T-helper 2 cell treated with Interferon-gamma antibody and Interleukin-4, amounts not matched to agents 100 ng/mL and 5 ng/mL, for 36 hours (primary cell): ENCODE measurements around the gene KCNK1. TPM values are rescaled to one million over a fixed set of nuclear protein-coding genes. Genes with fewer than 3 reads are reported as not detected.
"Not testable (repeated sequence)": the region's sequence is repeated elsewhere in the genome, so short reads cannot be mapped to it uniquely, and the experiment has no call there.

Experiments used
- intact Hi-C: fragments of 100-400 bp; cut with micrococcal nuclease; formaldehyde crosslinking; loops from one replicate; pipeline ENCODE4 v1.15.1; 2023
- total RNA-seq: library from RNA; stranded (reverse); gene quantifications from 2 replicates; pipeline ENCODE4 v1.2.3, GENCODE V29; 2022

Gene KCNK1
- total RNA-seq, 1 donor from 2014 or later, result 6.8 TPM

DNA sequence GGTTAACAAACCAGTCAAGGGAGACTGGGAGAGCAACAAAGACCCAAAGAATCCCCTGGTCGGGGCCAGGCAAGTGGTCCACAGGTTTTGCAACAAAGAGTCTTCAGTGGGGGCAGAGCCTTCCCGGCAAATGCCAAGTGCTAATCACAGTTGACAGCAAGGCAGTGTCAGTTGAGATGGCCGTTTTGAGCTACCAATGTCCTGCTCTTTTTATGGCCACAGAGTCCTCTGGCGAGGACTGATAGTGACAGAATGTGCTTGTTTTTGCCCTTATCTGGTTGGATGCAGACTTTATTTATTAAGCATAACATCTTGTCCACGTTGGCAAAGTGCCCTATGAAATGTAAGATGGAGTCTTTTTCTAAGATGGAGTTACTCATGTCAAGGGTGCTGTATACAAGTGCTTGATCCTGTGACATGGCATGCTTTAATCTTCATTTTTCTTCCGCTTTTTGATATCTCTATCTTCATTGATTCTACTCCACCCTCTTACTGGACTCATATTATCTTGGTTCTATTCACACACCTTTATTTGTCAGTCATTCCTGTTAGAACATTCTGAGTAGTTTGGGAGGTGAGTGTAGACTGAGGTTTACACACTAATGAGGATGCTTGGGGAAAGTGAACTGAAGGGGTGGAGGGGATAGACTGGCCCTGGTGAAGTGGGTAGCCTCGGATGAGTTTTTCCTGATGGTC lies 51.8 kb downstream of the KCNK1 start:
- intact Hi-C loops, result loop anchor here (5.0 kb wide), 1 partner anchor 68 kb away; no protein-coding TSS in a partner anchor

DNA sequence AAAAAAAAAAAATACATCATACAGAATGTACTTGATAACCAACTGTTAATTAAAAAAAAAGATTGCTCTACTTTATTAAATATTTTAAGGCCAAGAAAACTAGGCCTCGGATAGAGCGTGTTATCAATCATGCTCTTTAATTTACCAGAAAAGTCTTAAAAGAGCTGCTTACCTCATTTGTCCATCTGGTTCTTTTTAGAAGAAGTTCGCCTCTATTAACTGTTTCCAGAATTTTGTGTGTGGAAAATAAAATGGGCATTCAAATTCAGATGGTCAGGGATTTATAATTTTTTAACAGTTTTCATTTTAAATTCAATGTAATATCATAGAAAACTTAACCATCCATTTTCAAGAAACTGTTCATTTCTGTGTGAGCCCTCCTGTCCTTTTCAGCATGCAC lies 53.8 kb downstream of the KCNK1 start:
- intact Hi-C loops, result loop anchor here (5.0 kb wide), 1 partner anchor 70 kb away; no protein-coding TSS in a partner anchor

DNA sequence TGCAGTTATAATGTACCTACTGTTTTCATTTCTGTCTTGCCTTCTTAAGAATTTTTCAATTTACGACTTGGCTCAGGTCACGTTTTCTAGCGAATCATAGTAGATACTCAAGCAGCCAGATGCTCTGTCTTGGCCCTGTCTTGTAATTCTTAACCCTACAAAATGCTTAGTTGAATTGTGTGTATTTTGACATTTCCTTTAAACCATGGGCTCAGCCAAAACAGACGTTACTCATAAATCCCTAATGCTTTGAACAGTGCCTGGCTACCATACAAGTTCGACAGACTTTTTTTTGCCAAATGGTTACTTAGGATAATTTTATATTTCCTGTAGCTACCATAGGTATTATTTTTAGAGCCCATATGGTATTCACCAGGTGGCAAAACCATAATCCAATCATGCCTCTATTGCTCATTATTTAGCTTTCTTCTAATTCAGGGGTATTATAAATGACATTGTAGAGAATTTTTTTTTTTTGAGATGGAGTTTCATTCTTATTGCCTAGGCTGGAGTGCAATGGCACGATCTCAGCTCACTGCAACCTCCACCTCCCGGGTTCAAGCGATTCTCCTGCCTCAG lies 54.3 kb downstream of the KCNK1 start:
- intact Hi-C loops, result loop anchor here (5.0 kb wide), 1 partner anchor 71 kb away; no protein-coding TSS in a partner anchor

DNA sequence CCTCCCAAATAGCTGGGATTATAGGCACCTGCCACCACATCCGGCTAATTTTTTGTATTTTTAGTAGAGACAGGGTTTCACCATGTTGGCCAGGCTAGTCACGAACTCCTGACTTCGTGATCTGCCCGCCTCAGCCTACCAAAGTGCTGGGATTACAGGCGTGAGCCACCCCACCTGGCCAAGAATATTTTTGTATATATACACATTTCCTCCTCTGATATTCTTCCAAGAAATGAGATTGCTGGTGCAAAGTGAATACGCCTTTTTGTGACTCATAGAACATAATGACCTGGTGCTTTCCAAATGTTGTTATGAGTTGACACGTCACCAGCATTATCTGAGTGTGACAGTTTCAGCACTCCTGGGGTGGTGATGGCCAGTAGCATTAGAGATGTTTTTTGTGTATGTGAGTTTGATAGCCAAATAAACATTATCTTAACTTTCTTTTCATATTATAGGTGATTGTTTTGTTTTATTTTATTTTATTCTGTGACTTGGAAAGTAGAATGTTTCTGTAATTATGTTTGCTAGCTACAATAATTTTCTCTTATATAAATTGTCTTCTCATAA lies 54.9 kb downstream of the KCNK1 start:
- intact Hi-C loops, result loop anchor here (5.0 kb wide), 1 partner anchor 72 kb away; no protein-coding TSS in a partner anchor

DNA sequence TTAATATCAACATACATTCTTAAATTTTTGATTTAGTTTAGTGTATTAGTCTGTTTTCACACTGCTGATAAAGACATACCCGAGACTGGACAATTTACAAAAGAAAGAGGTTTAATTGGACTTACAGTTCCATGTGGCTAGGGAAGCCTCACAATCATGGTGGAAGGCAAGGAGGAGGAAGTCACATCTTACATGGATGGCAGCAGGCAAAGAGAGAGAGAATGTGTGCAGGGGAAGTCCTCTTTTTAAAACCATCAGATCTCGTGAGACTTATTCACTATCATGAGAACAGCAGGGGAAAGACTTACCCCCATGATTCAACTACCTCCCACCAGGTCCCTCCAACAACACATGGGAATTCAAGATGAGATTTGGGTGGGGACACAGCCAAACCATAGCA lies 56.5 kb downstream of the KCNK1 start:
- intact Hi-C loops, result not testable (repeated sequence)

DNA sequence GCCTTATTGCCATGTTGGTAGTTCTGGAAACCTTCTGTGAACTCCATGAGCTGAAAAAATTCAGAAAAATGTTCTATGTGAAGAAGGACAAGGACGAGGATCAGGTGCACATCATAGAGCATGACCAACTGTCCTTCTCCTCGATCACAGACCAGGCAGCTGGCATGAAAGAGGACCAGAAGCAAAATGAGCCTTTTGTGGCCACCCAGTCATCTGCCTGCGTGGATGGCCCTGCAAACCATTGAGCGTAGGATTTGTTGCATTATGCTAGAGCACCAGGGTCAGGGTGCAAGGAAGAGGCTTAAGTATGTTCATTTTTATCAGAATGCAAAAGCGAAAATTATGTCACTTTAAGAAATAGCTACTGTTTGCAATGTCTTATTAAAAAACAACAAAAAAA lies 57.4 kb downstream of the KCNK1 start:
- intact Hi-C loops, result no loop called here

DNA sequence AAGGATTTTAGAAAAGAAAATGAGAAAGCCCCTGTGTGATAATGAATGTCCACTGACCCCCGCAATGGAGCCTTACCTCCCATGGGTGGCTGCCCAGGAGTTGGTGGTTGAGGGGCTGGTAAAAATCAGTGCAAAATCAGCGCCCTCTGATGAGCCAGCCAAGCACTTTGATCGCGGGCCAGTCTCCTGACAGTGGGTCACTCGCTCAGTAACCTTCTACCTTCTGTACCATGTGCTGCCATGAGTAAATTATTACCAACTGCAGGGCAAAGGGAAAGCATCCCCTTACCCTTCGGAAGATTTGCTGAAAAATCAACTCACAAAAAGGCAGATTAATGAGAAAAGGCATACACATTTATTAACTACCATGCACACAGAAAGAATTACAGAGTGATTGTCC lies 58.8 kb downstream of the KCNK1 start:
- intact Hi-C loops, result no loop called here

DNA sequence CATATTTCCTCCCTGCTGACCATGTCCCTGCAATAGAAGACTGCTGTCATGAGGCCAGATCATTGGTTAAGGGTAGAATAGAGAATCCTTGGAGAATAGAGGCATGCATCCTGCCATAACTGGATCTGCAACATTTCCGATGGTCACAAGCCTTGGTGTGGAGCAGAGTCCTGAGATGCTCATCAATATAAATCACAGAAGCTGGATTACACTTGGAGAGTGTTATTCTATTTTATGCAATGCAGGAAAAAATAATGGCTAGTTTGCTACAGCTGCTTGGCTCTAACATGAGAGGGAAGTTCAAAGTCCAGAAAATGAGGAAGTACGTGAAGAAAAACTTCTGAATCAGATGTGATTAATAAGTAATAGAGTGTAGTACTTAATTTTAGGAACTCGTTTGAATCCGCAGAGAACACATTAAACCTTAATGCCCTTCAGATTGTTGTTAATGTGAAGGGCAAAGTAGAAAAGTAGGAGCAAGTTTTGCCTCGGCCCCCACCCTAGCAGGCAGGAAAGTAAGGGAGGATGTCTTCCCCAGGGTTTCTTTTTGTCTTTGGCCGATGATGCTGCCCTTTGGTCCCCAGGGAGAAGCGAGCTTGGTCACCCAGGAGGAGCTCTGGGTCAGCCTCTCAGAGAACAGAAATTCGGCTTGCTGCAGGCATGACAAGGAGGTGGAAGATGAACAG lies 59.5 kb downstream of the KCNK1 start:
- intact Hi-C loops, result no loop called here

DNA sequence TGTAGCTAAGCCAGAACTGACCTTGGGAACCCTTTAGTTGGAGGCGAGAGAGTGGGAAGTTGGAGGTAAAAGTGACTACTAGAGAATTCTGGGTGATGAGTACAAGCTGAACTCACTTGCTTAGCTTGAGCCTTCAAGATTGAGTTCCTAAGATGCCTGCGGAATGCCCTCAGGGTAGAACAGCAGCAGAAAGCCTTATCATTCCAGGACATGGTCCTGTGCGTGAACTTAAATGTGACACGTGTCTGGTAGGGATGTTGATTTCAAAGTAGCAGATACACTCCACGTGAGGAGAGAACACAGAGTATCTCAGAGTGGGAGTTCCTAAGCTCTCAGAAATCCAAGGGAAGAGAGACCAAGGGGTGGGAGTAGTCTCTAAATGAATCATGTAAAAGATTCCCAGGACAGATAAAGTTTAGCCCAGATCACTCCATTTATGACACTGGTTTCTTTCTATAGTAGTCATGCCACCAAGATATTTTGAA lies 60.1 kb downstream of the KCNK1 start:
- intact Hi-C loops, result no loop called here

DNA sequence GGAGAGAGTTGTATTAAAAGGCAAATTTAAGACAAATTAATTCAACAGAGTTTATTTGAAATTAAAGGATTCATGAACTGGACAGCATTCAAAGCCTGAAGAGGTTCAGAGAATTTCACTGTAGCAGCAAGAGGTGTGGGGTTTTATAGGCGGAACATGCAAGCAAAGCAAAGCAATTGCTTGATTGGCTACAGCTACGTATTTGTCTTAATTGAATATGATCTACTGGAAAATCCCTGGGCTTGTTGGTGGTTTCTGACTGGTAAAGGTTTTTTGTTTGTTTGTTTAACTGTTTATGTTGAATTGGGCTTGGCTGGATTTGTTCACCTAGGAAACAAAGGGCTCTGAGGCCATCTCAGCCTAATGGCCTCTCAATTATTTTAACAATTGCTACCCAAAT lies 61.5 kb downstream of the KCNK1 start:
- intact Hi-C loops, result no loop called here

DNA sequence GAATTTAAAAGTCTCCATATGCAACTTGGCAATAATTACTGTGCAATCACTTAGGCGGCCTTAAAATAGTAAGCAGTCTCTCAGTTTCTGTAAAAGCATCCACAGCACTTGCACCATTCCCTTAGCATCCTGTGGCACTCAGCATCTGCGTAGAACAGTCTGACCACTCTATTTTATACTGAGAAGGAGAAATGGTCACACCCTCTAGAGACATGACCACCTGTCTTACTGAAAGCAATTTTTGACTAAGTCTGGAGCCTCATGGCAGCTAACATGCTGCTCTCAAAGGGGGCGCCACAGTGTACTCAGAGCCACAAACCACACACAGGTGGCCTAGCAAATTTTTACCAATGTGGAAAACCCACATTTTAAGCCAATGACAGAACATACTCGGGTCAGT lies 62.0 kb downstream of the KCNK1 start:
- intact Hi-C loops, result no loop called here

DNA sequence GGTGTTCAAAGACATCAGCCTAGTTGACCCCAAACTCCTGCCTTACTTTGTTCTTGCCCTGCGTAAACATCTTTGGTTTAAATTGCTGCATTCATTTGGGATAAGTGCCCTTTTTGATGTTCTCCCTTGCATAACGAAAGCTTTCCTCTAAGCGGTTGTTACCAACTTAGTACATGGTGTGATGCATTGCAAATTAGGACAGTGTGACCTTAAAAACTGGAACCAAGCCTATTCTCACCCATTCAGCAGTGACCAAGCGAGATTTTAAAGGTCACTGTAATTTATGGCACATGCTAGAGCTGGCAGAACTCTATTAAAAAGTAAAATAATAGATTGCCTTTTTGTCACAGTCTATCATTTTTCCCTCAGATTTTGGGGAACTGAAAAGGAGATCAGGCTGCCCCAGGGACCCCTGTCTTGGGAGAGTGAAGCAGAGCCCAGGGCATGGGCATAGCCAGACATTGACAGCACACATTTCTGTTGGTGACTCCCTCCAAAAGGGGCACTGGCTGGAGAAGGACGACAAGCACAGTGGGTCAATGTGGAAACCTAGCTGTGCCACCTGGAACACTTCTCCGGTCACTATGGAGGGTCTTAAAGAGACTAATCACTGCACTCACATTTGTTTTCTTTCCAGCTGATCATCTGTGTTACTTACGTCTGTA lies 63.9 kb downstream of the KCNK1 start:
- intact Hi-C loops, result no loop called here

DNA sequence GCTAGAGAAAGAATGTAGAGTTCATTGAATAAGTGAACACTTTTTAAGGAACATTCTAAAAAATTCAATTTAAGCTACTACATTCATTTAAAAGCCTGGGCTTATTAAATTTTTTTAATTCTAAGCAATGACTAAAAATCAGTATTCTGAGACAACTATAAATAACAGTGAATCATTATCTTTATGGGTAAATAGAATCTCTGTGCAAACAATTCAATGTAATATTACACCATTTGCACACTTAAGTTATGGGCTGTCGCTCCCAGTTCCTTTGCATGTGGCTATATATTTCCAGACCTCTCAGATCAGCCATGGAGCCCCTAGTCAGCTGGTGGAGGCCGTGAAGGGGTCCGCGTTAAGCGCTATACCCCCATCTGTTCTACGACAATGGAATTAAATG lies 65.1 kb downstream of the KCNK1 start:
- intact Hi-C loops, result no loop called here

DNA sequence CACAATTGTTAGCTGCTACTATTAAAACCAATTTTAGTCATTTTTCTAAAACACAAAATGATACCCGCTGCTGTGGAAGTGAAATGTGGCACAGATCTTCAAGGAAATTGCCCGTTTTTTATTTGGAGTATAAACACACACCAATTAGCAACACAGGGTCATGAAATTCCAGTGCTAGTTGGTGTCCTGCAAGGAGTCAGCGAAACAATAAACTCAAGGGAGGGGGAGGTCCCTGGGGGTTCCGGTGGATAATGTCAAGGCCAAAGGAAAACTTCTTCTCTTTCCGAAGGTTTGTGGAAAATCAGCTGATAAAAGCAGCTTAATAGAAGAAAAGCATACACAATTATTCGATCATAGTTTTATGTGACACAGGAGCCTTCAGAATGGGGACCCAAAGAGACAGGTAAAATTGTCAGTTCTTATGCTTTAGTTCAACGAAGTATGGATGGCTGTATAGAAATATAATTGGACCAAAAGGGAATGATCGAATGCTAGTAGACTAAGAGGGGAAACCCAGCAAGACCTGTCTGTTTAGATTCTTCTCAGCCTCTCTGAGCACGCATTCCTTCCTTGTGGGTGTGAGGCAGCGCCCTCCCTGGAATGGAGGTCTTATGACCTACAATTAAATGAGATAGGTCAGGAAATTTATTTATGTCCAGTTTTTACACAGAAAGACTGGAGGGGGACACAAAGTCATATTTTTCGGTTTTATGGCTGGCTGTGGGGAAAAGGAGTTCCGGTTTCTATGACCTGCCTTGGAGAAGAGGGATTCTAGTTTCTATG lies 65.9 kb downstream of the KCNK1 start:
- intact Hi-C loops, result no loop called here

DNA sequence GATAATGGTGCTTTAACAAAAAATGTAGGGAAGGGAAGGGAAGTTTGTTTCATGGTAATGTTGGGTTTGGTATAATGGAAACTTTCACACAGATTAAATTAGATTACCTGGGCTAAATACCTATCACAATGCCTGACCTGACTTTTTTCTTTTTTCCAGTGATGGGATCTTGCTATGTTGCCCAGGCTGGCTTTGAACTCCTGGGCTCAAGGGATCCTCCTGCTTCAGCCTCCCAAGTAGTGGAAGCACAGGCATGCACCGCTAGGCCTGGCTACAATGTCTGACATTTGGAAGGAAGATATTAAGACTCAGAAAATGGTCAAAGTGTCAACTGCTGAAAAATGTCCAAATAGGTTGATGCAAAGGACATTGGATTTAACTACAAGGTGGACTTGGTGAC lies 67.4 kb downstream of the KCNK1 start:
- intact Hi-C loops, result no loop called here

DNA sequence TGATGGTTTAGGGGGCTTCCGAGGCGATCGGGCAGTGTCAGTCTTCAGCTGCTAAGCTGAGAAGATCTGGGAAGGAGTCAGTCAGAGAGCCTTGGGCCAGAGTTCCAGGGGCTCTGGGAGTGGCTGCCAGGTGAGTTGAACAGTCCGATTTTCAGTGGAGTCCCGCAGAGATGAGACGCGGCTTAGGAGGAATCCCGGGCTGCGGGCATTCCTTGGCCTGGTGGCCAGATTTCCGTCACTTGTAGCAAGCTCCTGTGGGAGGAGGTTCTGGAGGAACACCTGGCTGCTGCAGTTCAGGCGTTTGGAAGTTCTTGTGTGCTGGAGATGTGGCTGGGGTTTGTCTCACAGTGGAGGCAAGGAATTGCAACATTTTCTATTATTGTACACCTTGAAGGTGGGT lies 72.7 kb downstream of the KCNK1 start:
- intact Hi-C loops, result not testable (repeated sequence)

DNA sequence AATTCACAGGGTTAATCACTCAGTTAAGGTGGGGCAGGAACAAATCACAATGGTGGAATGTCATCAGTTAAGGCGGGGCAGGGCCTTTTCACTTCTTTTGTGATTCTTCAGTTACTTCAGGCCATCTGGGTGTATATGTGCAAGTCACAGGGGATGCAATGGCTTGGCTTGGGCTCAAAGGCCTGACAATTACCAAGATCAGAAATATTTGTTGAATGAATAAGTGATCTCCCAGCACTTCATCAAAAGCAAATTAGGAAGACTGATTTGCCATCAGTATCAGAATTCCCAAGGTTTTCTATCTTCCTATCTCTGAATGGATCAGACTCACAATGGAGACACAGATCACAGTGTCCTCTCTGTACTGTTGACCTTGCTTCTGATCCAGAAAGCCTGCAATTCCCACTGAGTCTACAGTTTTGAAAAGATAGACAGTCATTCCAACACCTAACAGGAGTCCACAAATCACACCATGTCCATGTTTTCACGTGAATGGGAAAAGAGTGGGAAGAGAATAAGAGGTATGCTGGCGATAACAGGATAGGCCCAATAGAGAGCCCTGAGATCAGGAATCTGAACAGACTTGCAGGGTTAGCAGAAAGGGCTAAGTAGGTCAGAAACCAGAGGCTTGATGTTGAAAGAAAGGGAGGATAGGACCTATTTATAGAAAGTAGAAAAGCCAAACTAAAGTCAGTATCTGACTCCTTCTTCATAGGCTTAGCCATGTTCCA lies 75.3 kb downstream of the KCNK1 start:
- intact Hi-C loops, result no loop called here

DNA sequence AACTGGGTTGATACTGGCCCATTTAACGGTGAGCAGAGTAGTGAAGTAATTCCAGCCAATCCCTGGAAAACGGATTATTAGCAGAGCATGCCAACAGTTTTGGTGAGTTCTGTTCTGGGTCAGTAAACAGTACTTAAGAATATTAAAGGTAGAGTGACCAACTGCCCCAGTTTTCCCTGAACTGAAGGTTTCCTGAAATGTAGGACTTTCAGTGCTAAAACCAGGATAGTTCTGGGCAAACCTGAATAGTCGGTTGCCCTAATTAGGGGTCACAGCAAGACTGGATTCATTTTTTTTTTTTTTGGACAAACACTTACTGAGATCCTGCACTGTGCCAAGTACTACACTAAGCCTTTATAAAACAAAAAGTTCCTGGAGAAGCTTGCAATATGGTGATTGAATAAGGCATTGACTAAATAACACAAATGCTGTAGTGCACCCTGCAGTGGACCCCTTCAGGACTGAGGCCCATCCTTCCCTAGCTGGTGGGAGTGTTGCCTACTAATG lies 75.9 kb downstream of the KCNK1 start:
- intact Hi-C loops, result no loop called here

DNA sequence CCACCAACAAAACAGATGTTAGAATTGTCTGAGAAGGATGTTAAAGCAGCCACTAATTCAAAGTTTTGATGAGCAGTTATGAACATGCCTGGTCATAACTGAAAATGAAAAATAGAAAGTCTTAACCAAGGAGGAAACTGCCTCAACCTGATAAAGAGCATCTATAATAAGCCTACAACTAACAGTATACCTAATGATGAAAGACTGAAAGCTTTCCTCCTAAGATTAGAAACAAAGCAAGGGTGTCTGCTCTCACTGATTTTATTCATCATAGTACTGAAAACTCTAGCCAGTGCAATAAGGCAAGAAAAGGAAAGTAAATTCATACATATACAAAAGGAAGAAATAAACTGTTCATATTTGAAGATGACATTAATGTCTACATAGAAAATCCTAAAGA lies 82.0 kb downstream of the KCNK1 start:
- intact Hi-C loops, result no loop called here

DNA sequence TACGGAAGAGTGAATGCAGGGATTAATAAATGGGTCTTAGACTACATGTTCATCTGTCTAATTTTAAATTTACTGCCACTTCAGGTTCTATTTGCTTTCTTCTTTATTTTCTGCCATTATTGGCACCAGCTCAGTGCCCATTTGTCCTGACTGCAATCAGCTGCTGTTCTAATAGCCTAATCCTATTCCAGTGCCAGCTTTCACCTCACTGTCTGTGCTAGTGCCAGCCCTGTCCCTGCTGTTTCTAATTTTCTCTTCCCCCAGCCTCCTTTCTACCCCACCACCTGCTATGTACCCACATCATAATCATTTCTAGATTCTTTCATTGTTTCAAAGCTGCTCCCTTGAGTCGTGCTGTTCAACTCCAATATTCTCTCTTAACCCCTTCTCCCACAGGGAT lies 86.4 kb downstream of the KCNK1 start:
- intact Hi-C loops, result no loop called here
